Measurements from ENCODE around the gene NLRP7.
"Not testable (repeated sequence)": the region's sequence is repeated elsewhere in the genome, so short reads cannot be mapped to it uniquely, and the experiment has no call there.

The NLRP7 gene

GRCh38 chr19:54950580-54950979 is 3.2 kb upstream of the NLRP7 start:
- not testable (repeated sequence) for H3K4me1 ChIP-seq (ENCODE audit: control insufficient read depth, insufficient read depth, low read length); H3K27me3 ChIP-seq (ENCODE audit: control insufficient read depth, insufficient read depth, low read length); H3K27ac ChIP-seq (ENCODE audit: low read depth, low read length); H3K36me3 ChIP-seq (ENCODE audit: control insufficient read depth, insufficient read depth, low read length); H3K4me3 ChIP-seq (ENCODE audit: low read length); H3K9ac ChIP-seq (ENCODE audit: low read length)

- Histone ChIP-seq H3K27ac (ENCODE audit: low read depth, low read length) (no peak overlapping the region), H3K4me1 (ENCODE audit: control insufficient read depth, insufficient read depth, low read length) (no peaks in the 10 kb centered on the region), H3K36me3 (ENCODE audit: control insufficient read depth, insufficient read depth, low read length) (no peaks in the 10 kb centered on the region), H3K9ac (ENCODE audit: low read length) (no peak overlapping the region), H3K4me3 (ENCODE audit: low read length) (no peak overlapping the region), H3K27me3 (ENCODE audit: control insufficient read depth, insufficient read depth, low read length) (no peaks in the 10 kb centered on the region)
Measured at GRCh38 chr19:54949412-54949811, 2.1 kb upstream of the NLRP7 start.

- not testable (repeated sequence) for H3K4me3 ChIP-seq (ENCODE audit: low read length); H3K4me1 ChIP-seq (ENCODE audit: control insufficient read depth, insufficient read depth, low read length); H3K27me3 ChIP-seq (ENCODE audit: control insufficient read depth, insufficient read depth, low read length); H3K27ac ChIP-seq (ENCODE audit: low read depth, low read length); H3K36me3 ChIP-seq (ENCODE audit: control insufficient read depth, insufficient read depth, low read length); H3K9ac ChIP-seq (ENCODE audit: low read length)
Measured at GRCh38 chr19:54943772-54944361, 3.5 kb downstream of the NLRP7 start.

- not testable (repeated sequence) for H3K27ac ChIP-seq (ENCODE audit: low read depth, low read length); H3K27me3 ChIP-seq (ENCODE audit: control insufficient read depth, insufficient read depth, low read length); H3K4me3 ChIP-seq (ENCODE audit: low read length); H3K9ac ChIP-seq (ENCODE audit: low read length); H3K36me3 ChIP-seq (ENCODE audit: control insufficient read depth, insufficient read depth, low read length); H3K4me1 ChIP-seq (ENCODE audit: control insufficient read depth, insufficient read depth, low read length)
Measured at GRCh38 chr19:54939538-54939937, 7.8 kb downstream of the NLRP7 start.

GRCh38 chr19:54938906-54939305 is 8.4 kb downstream of the NLRP7 start:
- Histone ChIP-seq H3K36me3 (ENCODE audit: control insufficient read depth, insufficient read depth, low read length) (no peaks in the 10 kb centered on the region), H3K4me3 (ENCODE audit: low read length) (no peak overlapping the region), H3K9ac (ENCODE audit: low read length) (no peak overlapping the region), H3K4me1 (ENCODE audit: control insufficient read depth, insufficient read depth, low read length) (no peaks in the 10 kb centered on the region), H3K27ac (ENCODE audit: low read depth, low read length) (no peak overlapping the region), H3K27me3 (ENCODE audit: control insufficient read depth, insufficient read depth, low read length) (no peaks in the 10 kb centered on the region)

- H3K9ac ChIP-seq (ENCODE audit: low read length): no peak overlapping the region
- no peak overlapping the region for H3K4me3 ChIP-seq (ENCODE audit: low read length)
- H3K27me3 ChIP-seq (ENCODE audit: control insufficient read depth, insufficient read depth, low read length): no peaks in the 10 kb centered on the region
- H3K36me3 ChIP-seq (ENCODE audit: control insufficient read depth, insufficient read depth, low read length): no peaks in the 10 kb centered on the region
- H3K27ac ChIP-seq (ENCODE audit: low read depth, low read length): no peak overlapping the region
- no peaks in the 10 kb centered on the region for H3K4me1 ChIP-seq (ENCODE audit: control insufficient read depth, insufficient read depth, low read length)
Measured at GRCh38 chr19:54937926-54938325, 9.4 kb downstream of the NLRP7 start.

- Histone ChIP-seq H3K27me3 (ENCODE audit: control insufficient read depth, insufficient read depth, low read length) (no peaks in the 10 kb centered on the region), H3K27ac (ENCODE audit: low read depth, low read length) (no peak overlapping the region), H3K4me3 (ENCODE audit: low read length) (no peak overlapping the region), H3K9ac (ENCODE audit: low read length) (no peak overlapping the region), H3K36me3 (ENCODE audit: control insufficient read depth, insufficient read depth, low read length) (no peaks in the 10 kb centered on the region), H3K4me1 (ENCODE audit: control insufficient read depth, insufficient read depth, low read length) (no peaks in the 10 kb centered on the region)
Measured at GRCh38 chr19:54928299-54928698, 19.0 kb downstream of the NLRP7 start.

- Histone ChIP-seq H3K27me3 (ENCODE audit: control insufficient read depth, insufficient read depth, low read length) (no peaks in the 10 kb centered on the region), H3K4me1 (ENCODE audit: control insufficient read depth, insufficient read depth, low read length) (no peaks in the 10 kb centered on the region), H3K9ac (ENCODE audit: low read length) (no peak overlapping the region), H3K27ac (ENCODE audit: low read depth, low read length) (no peak overlapping the region), H3K4me3 (ENCODE audit: low read length) (no peak overlapping the region), H3K36me3 (ENCODE audit: control insufficient read depth, insufficient read depth, low read length) (no peaks in the 10 kb centered on the region)
Measured at GRCh38 chr19:54923276-54923675, 24.1 kb downstream of the NLRP7 start.

- Histone ChIP-seq H3K4me3 (ENCODE audit: low read length) (no peak overlapping the region), H3K9ac (ENCODE audit: low read length) (no peak overlapping the region), H3K27me3 (ENCODE audit: control insufficient read depth, insufficient read depth, low read length) (no peaks in the 10 kb centered on the region), H3K4me1 (ENCODE audit: control insufficient read depth, insufficient read depth, low read length) (no peaks in the 10 kb centered on the region), H3K27ac (ENCODE audit: low read depth, low read length) (no peak overlapping the region), H3K36me3 (ENCODE audit: control insufficient read depth, insufficient read depth, low read length) (no peaks in the 10 kb centered on the region)
Measured at GRCh38 chr19:54921082-54921481, 26.2 kb downstream of the NLRP7 start.

GRCh38 chr19:54919646-54920563 is 27.4 kb downstream of the NLRP7 start:
- not testable (repeated sequence) for H3K4me3 ChIP-seq (ENCODE audit: low read length); H3K4me1 ChIP-seq (ENCODE audit: control insufficient read depth, insufficient read depth, low read length); H3K27me3 ChIP-seq (ENCODE audit: control insufficient read depth, insufficient read depth, low read length); H3K36me3 ChIP-seq (ENCODE audit: control insufficient read depth, insufficient read depth, low read length); H3K27ac ChIP-seq (ENCODE audit: low read depth, low read length); H3K9ac ChIP-seq (ENCODE audit: low read length)

GRCh38 chr19:54918499-54918898 is 28.8 kb downstream of the NLRP7 start:
- Histone ChIP-seq H3K36me3 (ENCODE audit: control insufficient read depth, insufficient read depth, low read length) (no peaks in the 10 kb centered on the region), H3K4me3 (ENCODE audit: low read length) (no peak overlapping the region), H3K9ac (ENCODE audit: low read length) (no peak overlapping the region), H3K27me3 (ENCODE audit: control insufficient read depth, insufficient read depth, low read length) (no peaks in the 10 kb centered on the region), H3K27ac (ENCODE audit: low read depth, low read length) (no peak overlapping the region), H3K4me1 (ENCODE audit: control insufficient read depth, insufficient read depth, low read length) (no peaks in the 10 kb centered on the region)

- Histone ChIP-seq H3K27me3 (ENCODE audit: control insufficient read depth, insufficient read depth, low read length) (no peaks in the 10 kb centered on the region), H3K4me3 (ENCODE audit: low read length) (no peak overlapping the region), H3K9ac (ENCODE audit: low read length) (no peak overlapping the region), H3K27ac (ENCODE audit: low read depth, low read length) (no peak overlapping the region), H3K4me1 (ENCODE audit: control insufficient read depth, insufficient read depth, low read length) (no peaks in the 10 kb centered on the region), H3K36me3 (ENCODE audit: control insufficient read depth, insufficient read depth, low read length) (no peaks in the 10 kb centered on the region)
Measured at GRCh38 chr19:54916822-54917221, 30.5 kb downstream of the NLRP7 start.

- H3K4me3 ChIP-seq (ENCODE audit: low read length); H3K36me3 ChIP-seq (ENCODE audit: control insufficient read depth, insufficient read depth, low read length); H3K27ac ChIP-seq (ENCODE audit: low read depth, low read length); H3K27me3 ChIP-seq (ENCODE audit: control insufficient read depth, insufficient read depth, low read length); H3K4me1 ChIP-seq (ENCODE audit: control insufficient read depth, insufficient read depth, low read length); H3K9ac ChIP-seq (ENCODE audit: low read length): not testable (repeated sequence)
Measured at GRCh38 chr19:54907899-54908298, 39.4 kb downstream of the NLRP7 start.
